Mammary epithelial cell (primary cell): Measurements from ENCODE around the gene DGAT2.

ENCODE experiments used
- EZH2 ChIP-seq: IDR thresholded peaks from 2 replicates; pipeline ENCODE4 v1.6.1; 2012; ENCODE audit warnings: low read length, inconsistent platforms, borderline replicate concordance
- TF ChIP-seq, protein P1 (sequence below), 2 donors: IDR thresholded peaks in 1 of 2; conservative IDR thresholded peaks in 1 of 2; 2 replicates each; pipeline ENCODE4 v1.5.1; 2011 to 2012; ENCODE audit warnings: inconsistent platforms in 2 of 2, low read length in 2 of 2, mild to moderate bottlenecking in 2 of 2, control low read depth in 1 of 2, low read depth in 1 of 2; ENCODE audit not compliant: insufficient read depth in 1 of 2; ENCODE audit errors: extremely low read depth in 1 of 2

DNA sequence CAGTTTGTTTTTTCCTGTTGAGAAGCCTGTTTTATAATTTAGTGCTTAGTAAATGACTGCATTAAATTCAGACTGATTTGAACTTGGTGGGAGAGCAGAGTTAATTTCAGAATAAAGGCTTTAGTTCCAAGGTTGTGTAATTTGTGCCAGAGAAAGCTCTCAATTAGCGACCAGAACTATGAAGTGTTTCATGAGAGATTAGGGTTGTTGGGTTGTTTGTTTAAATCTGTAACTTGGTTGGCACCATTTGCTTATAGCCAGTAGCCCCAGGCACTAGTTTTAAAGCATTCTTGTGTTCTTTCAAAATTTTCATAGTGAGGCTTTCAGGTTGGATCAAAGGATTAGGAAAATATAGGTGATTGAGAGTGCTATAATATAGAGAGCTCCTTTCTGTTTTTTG lies 71.9 kb downstream of the DGAT2 start:
- TF ChIP-seq, protein P1, sequence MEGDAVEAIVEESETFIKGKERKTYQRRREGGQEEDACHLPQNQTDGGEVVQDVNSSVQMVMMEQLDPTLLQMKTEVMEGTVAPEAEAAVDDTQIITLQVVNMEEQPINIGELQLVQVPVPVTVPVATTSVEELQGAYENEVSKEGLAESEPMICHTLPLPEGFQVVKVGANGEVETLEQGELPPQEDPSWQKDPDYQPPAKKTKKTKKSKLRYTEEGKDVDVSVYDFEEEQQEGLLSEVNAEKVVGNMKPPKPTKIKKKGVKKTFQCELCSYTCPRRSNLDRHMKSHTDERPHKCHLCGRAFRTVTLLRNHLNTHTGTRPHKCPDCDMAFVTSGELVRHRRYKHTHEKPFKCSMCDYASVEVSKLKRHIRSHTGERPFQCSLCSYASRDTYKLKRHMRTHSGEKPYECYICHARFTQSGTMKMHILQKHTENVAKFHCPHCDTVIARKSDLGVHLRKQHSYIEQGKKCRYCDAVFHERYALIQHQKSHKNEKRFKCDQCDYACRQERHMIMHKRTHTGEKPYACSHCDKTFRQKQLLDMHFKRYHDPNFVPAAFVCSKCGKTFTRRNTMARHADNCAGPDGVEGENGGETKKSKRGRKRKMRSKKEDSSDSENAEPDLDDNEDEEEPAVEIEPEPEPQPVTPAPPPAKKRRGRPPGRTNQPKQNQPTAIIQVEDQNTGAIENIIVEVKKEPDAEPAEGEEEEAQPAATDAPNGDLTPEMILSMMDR (conservative IDR thresholded peaks at IDR 0.05 in 1 of 2, IDR thresholded peaks at IDR 0.05 in 1 of 2; ENCODE audit: extremely low read depth in 1 of 2, insufficient read depth in 1 of 2, low read depth in 1 of 2, low read length in 2 of 2) = no peak
- no peak for TF ChIP-seq EZH2
